Calu3 (cell line): ENCODE results near the gene MAPK1. TPM values are rescaled to one million over a fixed set of nuclear protein-coding genes. Genes with fewer than 3 reads are reported as not detected.

Experiments used
- BruUV-seq: library from RNA; stranded (reverse); fragments of 400-500 nt; replicated peaks from 2 replicates; lab custom pipeline; 2021; lab: Mats Ljungman, UMichigan
- CTCF ChIA-PET: fragments of 300-600 bp; sonication (Branson Sonifier 250); formaldehyde crosslinking; loops from one replicate; lab custom pipeline; 2022; ENCODE audit warnings: antibody characterized with exemption; lab: Charles Lee
- DNase-seq: peaks from one replicate; pipeline ENCODE4 v3.0.0; 2022
- H3K27ac Mint-ChIP-seq: one replicate; pipeline ENCODE4 v1.8.0; 2022; ENCODE audit warnings: mixed read lengths; ENCODE audit not compliant: unreplicated experiment
- H3K27me3 Mint-ChIP-seq: one replicate; pipeline ENCODE4 v1.8.0; 2022; ENCODE audit warnings: mixed read lengths; ENCODE audit not compliant: unreplicated experiment
- H3K36me3 Mint-ChIP-seq: one replicate; pipeline ENCODE4 v1.8.0; 2022; ENCODE audit warnings: mild to moderate bottlenecking, moderate library complexity, mixed read lengths; ENCODE audit not compliant: insufficient read depth, unreplicated experiment
- H3K4me1 Mint-ChIP-seq: one replicate; pipeline ENCODE4 v1.8.0; 2022; ENCODE audit warnings: mild to moderate bottlenecking, low read depth, mixed read lengths; ENCODE audit not compliant: unreplicated experiment
- H3K4me3 Mint-ChIP-seq: one replicate; pipeline ENCODE4 v1.8.0; 2022; ENCODE audit warnings: mild to moderate bottlenecking, low read depth, moderate library complexity, mixed read lengths; ENCODE audit not compliant: unreplicated experiment
- H3K9me3 Mint-ChIP-seq: one replicate; pipeline ENCODE4 v1.8.0; 2022; ENCODE audit warnings: low read depth, mixed read lengths; ENCODE audit not compliant: unreplicated experiment
- intact Hi-C: fragments of 100-400 bp; cut with micrococcal nuclease; formaldehyde crosslinking; loops from one replicate; pipeline ENCODE4 v1.10.0; 2022; ENCODE audit not compliant: unreplicated experiment
- total RNA-seq: library from RNA; stranded (reverse); gene quantifications from 2 replicates; pipeline ENCODE4 v1.2.3, GENCODE V29; 2022
- TF ChIP-seq, protein P1 (sequence below): fragments of 200-600 bp; IDR thresholded peaks from one replicate; pipeline ENCODE4 v1.8.0; 2022; ENCODE audit warnings: antibody characterized with exemption; ENCODE audit not compliant: unreplicated experiment

Gene MAPK1
- total RNA-seq, 1 experiment from 2014 or later = 157 TPM

DNA sequence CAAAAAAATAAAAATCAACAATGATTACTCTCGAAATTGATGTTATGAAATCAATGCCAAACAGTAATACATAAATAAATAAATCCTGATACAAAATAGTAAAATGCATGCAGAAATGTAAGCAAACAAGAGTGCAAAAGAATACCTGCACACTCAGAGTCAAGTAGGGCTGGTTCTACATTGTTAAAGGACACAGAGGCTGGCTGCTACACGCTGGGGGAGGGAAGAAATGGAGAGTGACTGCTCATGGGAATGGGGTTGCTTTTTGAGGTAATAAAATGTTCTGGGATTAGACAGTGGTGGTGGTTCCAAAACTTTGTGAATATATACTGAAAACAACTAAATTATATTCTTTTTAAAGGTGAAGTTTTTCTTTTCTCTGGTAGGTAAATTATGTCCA, 32.1 kb downstream of the MAPK1 start:
- intact Hi-C loops = no loop called here
- Mint-ChIP-seq H3K27ac (no peak overlapping the region), H3K4me3 (no peak overlapping the region), H3K4me1 (peaks cover 30% of the 10 kb centered on the region), H3K36me3 (peaks cover 4% of the 10 kb centered on the region), H3K27me3 (no peaks in the 10 kb centered on the region), H3K9me3 (no peaks in the 10 kb centered on the region)
- no peak for DNase-seq
- TF ChIP-seq, protein P1, sequence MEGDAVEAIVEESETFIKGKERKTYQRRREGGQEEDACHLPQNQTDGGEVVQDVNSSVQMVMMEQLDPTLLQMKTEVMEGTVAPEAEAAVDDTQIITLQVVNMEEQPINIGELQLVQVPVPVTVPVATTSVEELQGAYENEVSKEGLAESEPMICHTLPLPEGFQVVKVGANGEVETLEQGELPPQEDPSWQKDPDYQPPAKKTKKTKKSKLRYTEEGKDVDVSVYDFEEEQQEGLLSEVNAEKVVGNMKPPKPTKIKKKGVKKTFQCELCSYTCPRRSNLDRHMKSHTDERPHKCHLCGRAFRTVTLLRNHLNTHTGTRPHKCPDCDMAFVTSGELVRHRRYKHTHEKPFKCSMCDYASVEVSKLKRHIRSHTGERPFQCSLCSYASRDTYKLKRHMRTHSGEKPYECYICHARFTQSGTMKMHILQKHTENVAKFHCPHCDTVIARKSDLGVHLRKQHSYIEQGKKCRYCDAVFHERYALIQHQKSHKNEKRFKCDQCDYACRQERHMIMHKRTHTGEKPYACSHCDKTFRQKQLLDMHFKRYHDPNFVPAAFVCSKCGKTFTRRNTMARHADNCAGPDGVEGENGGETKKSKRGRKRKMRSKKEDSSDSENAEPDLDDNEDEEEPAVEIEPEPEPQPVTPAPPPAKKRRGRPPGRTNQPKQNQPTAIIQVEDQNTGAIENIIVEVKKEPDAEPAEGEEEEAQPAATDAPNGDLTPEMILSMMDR = no peak
- BruUV-seq = no TSS peak
- CTCF ChIA-PET = no interaction called here

DNA sequence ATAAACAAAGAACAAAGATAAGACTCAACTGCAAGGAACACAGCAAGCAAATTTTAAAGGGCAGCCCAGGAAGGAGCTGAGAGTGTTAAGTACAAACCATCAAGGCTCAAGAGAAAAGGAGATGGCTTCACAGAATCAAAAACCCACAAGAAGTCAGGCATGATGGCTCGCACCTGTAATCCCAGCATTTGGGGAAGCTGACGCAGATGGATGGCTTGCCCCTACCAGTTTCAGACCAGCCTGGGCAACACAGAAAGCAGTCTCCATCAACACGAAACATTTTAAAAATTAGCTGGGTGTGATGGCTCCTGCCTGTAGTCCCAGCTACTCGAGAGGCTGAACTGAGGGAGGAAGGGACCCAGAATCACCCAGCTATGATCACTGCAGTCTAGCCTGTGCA, 32.6 kb downstream of the MAPK1 start:
- peaks cover 30% of the 10 kb centered on the region for H3K4me1 Mint-ChIP-seq
- intact Hi-C loops = no loop called here
- BruUV-seq = no TSS peak
- H3K36me3 Mint-ChIP-seq = peaks cover 4% of the 10 kb centered on the region
- no peak overlapping the region for H3K4me3 Mint-ChIP-seq
- TF ChIP-seq, protein P1 = no peak
- H3K27me3 Mint-ChIP-seq = no peaks in the 10 kb centered on the region
- DNase-seq = no peak
- CTCF ChIA-PET = no interaction called here
- no peaks in the 10 kb centered on the region for H3K9me3 Mint-ChIP-seq
- no peak overlapping the region for H3K27ac Mint-ChIP-seq

DNA sequence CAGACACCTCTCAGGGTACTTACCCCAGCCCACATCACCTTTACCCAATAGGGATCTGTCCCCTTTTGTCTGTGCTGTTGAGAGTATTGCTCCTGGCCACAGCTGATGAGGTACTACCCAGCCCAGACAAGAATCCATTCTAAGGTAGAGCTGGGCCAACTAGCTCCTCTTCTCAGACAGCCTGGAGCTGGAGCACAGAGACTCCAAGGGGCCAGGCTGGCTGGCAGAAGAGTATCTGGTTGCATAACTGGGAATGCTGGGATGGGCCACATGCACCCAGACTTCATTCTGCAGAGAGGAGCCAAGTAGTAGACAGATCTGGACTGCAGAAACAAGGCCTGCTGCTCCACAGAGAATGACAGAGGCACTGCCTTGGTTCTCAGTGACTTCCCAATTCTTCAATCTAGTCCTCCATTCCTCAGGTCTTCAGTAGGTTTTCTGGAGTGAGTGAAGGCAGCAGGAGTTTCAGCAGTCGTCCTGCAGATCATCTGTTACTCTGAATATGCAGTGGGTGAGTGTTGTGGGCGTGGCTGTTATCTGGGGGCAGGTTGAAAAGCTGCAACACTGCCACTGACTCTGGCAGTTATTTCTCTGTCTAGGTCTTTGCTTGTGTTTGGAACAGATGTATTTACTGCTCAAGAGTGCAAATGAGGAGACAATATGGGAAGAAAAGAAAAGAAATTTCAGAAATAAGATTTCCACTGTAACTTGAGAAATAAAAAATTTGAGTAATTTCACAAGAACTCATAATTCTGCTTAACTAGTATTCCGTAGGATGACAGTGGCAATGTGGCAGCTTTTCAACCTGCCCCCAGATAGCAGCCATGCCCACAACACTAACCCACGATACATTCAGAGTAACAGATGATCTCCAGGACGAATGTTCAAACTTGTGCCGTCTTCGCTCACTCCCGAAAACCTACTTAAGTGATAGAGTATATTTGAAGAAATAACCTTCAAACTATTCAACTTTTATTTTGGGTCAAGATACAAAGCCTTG, 34.9 kb downstream of the MAPK1 start:
- no peak overlapping the region for H3K27ac Mint-ChIP-seq
- peaks cover 4% of the 10 kb centered on the region for H3K36me3 Mint-ChIP-seq
- H3K4me3 Mint-ChIP-seq = no peak overlapping the region
- CTCF ChIA-PET = interaction anchor here (0.9 kb wide), 1 partner anchor 18 kb away, joined by 3 read pairs; no protein-coding TSS in a partner anchor
- no TSS peak for BruUV-seq
- peaks cover 37% of the 10 kb centered on the region for H3K4me1 Mint-ChIP-seq
- no peaks in the 10 kb centered on the region for H3K27me3 Mint-ChIP-seq
- H3K9me3 Mint-ChIP-seq = no peaks in the 10 kb centered on the region
- intact Hi-C loops = no loop called here
- DNase-seq = no peak
- TF ChIP-seq, protein P1 = no peak

DNA sequence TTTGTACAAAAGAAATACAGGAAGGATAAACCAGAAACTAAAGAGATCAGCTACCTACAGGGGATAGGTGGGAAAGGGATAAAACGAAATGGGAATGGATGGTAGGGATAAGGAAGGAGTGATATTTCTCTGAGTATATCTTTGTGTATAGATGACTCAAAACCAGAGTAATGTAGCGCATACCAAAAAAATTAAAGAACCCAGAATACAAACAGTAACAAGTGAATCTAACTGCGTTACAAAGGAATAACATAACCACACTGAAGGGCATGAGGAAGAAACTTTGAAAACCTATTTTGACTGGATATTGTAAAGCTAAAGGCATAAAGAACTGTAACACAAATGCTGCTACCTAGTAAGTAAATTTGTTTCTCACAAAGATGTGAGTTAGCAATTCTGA, 37.9 kb downstream of the MAPK1 start:
- Mint-ChIP-seq H3K27ac (no peak overlapping the region), H3K36me3 (peaks cover 4% of the 10 kb centered on the region), H3K4me1 (peaks cover 25% of the 10 kb centered on the region), H3K27me3 (no peaks in the 10 kb centered on the region), H3K9me3 (no peaks in the 10 kb centered on the region), H3K4me3 (no peak overlapping the region)
- TF ChIP-seq, protein P1 = no peak
- no peak for DNase-seq
- CTCF ChIA-PET = no interaction called here
- intact Hi-C loops = no loop called here
- no TSS peak for BruUV-seq
